GM21529 (cell line): ENCODE measurements around the gene SPTAN1.
"Not testable (repeated sequence)": the region's sequence is repeated elsewhere in the genome, so short reads cannot be mapped to it uniquely, and the experiment has no call there.

ENCODE experiments used
- ATAC-seq: cut with Tn5 transposase; IDR thresholded peaks from one replicate; pipeline ENCODE4 v1.9.1; 2021; ENCODE audit not compliant: unreplicated experiment

The SPTAN1 gene

DNA sequence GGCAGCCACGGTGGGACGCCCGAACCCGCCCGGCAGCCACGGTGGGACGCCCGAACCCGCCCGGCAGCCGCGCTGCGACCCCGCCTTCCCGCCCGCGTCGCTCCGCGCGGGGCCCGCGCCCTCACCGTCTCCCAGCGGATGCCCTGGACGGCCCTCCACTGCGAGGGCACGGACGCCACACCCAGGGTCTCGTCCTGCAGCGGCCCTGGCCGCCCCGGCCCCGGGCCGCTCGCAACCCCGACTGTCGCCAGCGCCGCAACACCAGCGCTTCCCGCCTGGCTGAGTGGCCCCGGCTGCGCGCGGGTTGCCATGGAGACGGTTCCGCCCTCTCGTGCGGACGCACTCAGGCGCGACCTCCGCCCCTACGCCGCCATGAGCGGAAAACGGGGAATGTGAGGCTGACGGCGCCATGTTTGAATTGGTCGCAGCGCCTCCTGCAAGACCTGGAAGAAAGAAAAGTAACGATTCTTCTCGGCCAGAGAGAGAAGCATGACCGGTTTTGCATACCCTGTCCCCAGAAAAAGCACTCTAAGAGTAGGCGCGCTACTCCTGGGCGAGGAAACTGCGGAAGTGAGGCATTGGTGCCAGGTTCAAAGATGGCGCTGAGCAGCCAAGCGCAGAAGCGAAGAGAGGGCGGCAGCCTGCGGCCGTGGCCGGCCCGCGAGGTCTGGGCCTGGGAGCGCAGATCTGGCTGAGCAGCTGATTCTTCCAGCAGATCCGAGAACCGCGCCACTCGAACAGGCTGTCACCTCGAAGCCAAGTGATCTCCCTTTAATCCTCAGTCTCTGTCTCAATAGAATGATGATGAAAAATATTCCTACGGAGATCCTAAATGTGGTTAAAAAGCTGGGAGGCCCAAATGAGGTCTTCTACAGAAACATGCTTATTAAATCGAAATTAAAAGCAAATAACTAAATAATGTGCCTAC, 104.3 kb downstream of the SPTAN1 start, which contains the start of gene DYNC2I2:
TSS of gene DYNC2I2 (minus strand) at position 432 of the 928 bp plus-strand sequence. CDS start at position 311, 121 bp downstream.
- peak; percentile 65 for ATAC-seq

GRCh38 chr9:128657344-128657704, 104.9 kb downstream of the SPTAN1 start:
- ATAC-seq = no peak

DNA sequence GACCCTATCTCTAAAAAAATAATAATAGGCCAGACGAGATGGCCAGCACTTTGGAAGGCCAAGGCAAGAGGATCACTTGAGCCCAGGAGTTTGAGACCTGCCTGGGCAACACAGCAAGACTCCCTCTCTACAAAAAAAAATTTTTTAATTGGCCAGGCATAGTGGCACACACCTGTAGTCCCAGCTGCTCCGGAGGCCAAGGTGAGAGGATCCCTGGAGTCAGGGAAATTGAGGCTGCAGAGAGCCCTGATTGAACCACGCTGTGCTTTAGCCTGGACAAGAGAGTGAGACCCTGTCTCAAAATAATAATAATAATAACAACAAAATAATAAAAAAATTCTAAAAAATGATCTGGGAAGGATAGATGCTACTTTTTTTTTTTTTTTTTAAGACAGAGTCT, 105.4 kb downstream of the SPTAN1 start:
- no peak for ATAC-seq

DNA sequence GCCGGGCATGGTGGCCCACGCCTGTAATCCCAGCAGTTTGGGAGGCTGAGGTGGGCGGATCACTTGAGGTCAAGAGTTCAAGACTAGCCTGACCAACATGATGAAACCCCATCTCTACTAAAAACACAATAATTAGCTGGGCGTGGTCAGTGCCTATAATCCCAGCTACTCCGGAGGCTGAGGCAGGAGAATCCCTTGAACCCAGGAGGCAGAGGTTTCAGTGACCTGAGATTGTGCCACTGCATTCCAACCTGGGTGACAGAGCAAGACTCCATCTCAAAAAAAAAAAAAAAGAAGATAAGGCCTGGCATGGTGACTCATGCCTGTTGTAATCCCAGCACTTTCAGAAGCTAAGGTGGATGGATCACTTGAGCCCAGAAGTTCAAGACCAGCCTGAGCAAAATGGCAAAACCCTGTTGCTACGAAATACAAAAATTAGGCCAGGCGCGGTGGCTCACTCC, 114.1 kb downstream of the SPTAN1 start:
- ATAC-seq = not testable (repeated sequence)

- ATAC-seq = no peak
Observed at GRCh38 chr9:128669786-128670185, 117.4 kb downstream of the SPTAN1 start.

DNA sequence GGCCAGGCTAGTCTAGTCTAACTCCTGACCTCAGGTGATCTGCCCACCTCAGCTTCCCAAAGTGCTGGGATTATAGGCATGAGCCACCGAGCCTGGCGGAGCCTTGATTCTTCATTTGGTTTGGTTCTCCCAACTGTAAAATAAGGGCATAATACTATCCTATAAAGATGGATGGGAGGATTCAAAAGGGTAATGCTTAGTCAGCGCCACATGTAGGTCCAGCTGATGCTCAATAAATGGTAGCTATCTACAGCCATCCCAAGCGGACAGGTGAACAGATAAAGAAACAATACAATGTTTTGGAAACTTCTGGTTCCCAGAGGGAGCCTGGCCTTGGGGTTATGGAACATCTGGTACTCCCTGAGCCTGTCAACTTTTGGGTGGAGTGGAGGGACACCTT, 123.0 kb downstream of the SPTAN1 start:
- no peak for ATAC-seq

GRCh38 chr9:128677794-128678193, 125.4 kb downstream of the SPTAN1 start:
- ATAC-seq = no peak
